Panc1 (cell line): ENCODE results near the gene TMEM63C.

Source experiments
- POLR2AphosphoS5 ChIP-seq: IDR thresholded peaks from 2 replicates; pipeline ENCODE4 v1.6.1; 2012; ENCODE audit warnings: mild to moderate bottlenecking, low read depth, low read length, moderate library complexity
- SIN3A ChIP-seq: IDR thresholded peaks from 2 replicates; pipeline ENCODE4 v1.6.1; 2012; ENCODE audit warnings: low read depth, mild to moderate bottlenecking, low read length, moderate library complexity, borderline replicate concordance; ENCODE audit not compliant: insufficient read depth
- TCF7L2 ChIP-seq: IDR thresholded peaks from 2 replicates; pipeline ENCODE4 v1.6.1; 2011; ENCODE audit warnings: mild to moderate bottlenecking, low read depth, low read length, inconsistent platforms
- TF ChIP-seq, protein P1 (sequence below): fragments of 450-650 bp; IDR thresholded peaks from 2 replicates; pipeline ENCODE4 v1.5.1; 2017; ENCODE audit warnings: mild to moderate bottlenecking

DNA sequence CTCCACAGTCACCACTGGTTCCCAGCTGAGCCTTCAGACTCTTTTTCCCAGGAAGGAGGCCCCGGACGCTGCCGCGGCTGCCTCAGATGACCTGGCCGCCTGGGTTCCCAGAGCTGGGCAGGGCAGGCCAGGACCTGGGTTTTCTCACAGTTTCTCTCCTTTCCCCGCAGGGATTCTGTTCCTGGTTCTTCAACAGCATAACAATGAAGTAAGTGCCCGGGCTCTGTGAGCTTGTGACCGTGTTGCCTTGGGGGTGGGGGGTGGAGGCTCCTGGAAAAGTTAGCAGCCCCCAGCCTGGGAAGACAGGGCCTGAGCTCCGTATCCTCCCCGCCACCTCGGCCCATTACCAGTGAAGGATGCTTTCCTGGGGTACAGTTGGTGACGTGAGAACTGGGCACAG is 43.7 kb downstream of the TMEM63C start:
- no peak for TF ChIP-seq POLR2AphosphoS5
- TF ChIP-seq, protein P1, sequence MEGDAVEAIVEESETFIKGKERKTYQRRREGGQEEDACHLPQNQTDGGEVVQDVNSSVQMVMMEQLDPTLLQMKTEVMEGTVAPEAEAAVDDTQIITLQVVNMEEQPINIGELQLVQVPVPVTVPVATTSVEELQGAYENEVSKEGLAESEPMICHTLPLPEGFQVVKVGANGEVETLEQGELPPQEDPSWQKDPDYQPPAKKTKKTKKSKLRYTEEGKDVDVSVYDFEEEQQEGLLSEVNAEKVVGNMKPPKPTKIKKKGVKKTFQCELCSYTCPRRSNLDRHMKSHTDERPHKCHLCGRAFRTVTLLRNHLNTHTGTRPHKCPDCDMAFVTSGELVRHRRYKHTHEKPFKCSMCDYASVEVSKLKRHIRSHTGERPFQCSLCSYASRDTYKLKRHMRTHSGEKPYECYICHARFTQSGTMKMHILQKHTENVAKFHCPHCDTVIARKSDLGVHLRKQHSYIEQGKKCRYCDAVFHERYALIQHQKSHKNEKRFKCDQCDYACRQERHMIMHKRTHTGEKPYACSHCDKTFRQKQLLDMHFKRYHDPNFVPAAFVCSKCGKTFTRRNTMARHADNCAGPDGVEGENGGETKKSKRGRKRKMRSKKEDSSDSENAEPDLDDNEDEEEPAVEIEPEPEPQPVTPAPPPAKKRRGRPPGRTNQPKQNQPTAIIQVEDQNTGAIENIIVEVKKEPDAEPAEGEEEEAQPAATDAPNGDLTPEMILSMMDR: no peak
- no peak for TF ChIP-seq SIN3A
- no peak for TF ChIP-seq TCF7L2
